Activated T-helper 9 cell treated with anti-CD3 and anti-CD28 coated beads, Interleukin-2, amount 50 U/mL, for 16 hours (primary cell): ENCODE data around the gene STAG3.

Source experiments
- DNase-seq: peaks from one replicate; pipeline ENCODE4 v3.0.0-alpha.2; 2020; ENCODE audit warnings: low read depth

STAG3 gene

GRCh38 chr7:100155553-100156317 lies 22.0 kb upstream of the STAG3 start:
- DNase-seq = no peak

- DNase-seq = no peak
Measured at GRCh38 chr7:100156331-100157068, 21.2 kb upstream of the STAG3 start.

- DNase-seq = no peak
Measured at GRCh38 chr7:100157069-100157333, 20.7 kb upstream of the STAG3 start.

GRCh38 chr7:100157334-100158228 lies 20.1 kb upstream of the STAG3 start:
- DNase-seq = no peak

GRCh38 chr7:100158229-100159098 lies 19.3 kb upstream of the STAG3 start, which contains the start of gene TRAPPC14:
TRAPPC14 (minus strand) TSS chr7:100158723; CDS start chr7:100158499, 224 bp downstream.
- DNase-seq = peak; percentile 89

- DNase-seq = no peak
Measured at GRCh38 chr7:100159099-100159623, 18.6 kb upstream of the STAG3 start.

- DNase-seq = no peak
Measured at GRCh38 chr7:100160067-100160466, 17.7 kb upstream of the STAG3 start.

GRCh38 chr7:100163006-100163531 lies 14.6 kb upstream of the STAG3 start:
- no peak for DNase-seq

- no peak for DNase-seq
Measured at GRCh38 chr7:100163871-100164270, 13.8 kb upstream of the STAG3 start.

GRCh38 chr7:100166317-100166940 lies 11.3 kb upstream of the STAG3 start:
- no peak for DNase-seq

- no peak for DNase-seq
Measured at GRCh38 chr7:100166970-100167911, 10.5 kb upstream of the STAG3 start.

- DNase-seq = no peak
Measured at GRCh38 chr7:100167912-100168323, 9.8 kb upstream of the STAG3 start.

- DNase-seq = no peak
Measured at GRCh38 chr7:100169147-100169850, 8.4 kb upstream of the STAG3 start.

GRCh38 chr7:100170101-100170897 lies 7.4 kb upstream of the STAG3 start:
- DNase-seq = no peak

GRCh38 chr7:100171087-100171681 lies 6.5 kb upstream of the STAG3 start:
- DNase-seq = no peak

- DNase-seq = no peak
Measured at GRCh38 chr7:100171840-100172239, 5.9 kb upstream of the STAG3 start.

- no peak for DNase-seq
Measured at GRCh38 chr7:100173806-100174495, 3.8 kb upstream of the STAG3 start.
